Activated naive CD4-positive, alpha-beta T cell treated with anti-CD3 and anti-CD28 coated beads for 36 hours (primary cell): ENCODE results near the gene FAM167B. TPM values are rescaled to one million over a fixed set of nuclear protein-coding genes. Genes with fewer than 3 reads are reported as not detected.

Experiments used
- CTCF ChIA-PET: fragments of 350-600 bp; sonication (Branson Sonifier 250); formaldehyde crosslinking; loops from one replicate; lab custom pipeline; 2021; ENCODE audit warnings: antibody characterized with exemption; lab: Charles Lee
- DNase-seq: peaks from one replicate; pipeline ENCODE4 v3.0.0-alpha.2; 2020
- H3K27ac Mint-ChIP-seq: one replicate; pipeline ENCODE4 v1.8.0; 2021; ENCODE audit warnings: mild to moderate bottlenecking, mixed read lengths
- H3K27me3 Mint-ChIP-seq: one replicate; pipeline ENCODE4 v1.8.0; 2021; ENCODE audit warnings: low read depth, mixed read lengths
- H3K36me3 Mint-ChIP-seq: one replicate; pipeline ENCODE4 v1.8.0; 2021; ENCODE audit warnings: low read depth, mixed read lengths
- H3K4me1 Mint-ChIP-seq: one replicate; pipeline ENCODE4 v1.8.0; 2021; ENCODE audit warnings: low read depth, mixed read lengths
- H3K4me3 Mint-ChIP-seq: one replicate; pipeline ENCODE4 v1.8.0; 2021; ENCODE audit warnings: mild to moderate bottlenecking, moderate library complexity, mixed read lengths
- H3K9me3 Mint-ChIP-seq: one replicate; pipeline ENCODE4 v1.8.0; 2021; ENCODE audit warnings: mixed read lengths
- intact Hi-C: fragments of 100-400 bp; cut with micrococcal nuclease; formaldehyde crosslinking; loops from one replicate; pipeline ENCODE4 v1.15.1; 2023
- total RNA-seq, 2 experiments: library from RNA; stranded (reverse); gene quantifications; one replicate each; pipeline ENCODE4 v1.2.3, GENCODE V29; 2021

FAM167B gene
- under 1 TPM; 0.38 to 0.42 TPM for total RNA-seq

DNA sequence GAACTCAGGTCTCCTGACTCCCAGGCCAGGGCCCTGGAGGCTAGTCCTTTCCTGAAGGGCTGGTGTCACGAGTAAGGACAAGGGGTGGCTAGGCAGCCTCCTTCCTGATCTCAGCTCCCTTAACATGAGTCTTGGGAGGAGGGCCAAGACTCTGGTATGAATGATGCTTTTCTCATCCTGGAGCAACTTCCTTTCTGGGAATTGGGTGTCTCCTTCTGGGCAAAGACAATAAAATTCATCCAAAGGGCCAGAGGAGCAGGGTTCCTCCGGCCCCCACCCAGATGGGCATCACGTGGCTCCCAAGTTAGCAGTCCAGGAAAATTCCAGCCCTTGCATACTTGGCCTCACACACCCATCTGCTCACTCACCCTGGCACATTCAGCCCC lies at the start of gene FAM167B:
Gene FAM167B, plus strand, starts transcription at position 335 of the 386 bp plus-strand sequence. CDS start 200 bp downstream, outside the sequence.
- no peaks in the 10 kb centered on the region for H3K27me3 Mint-ChIP-seq
- DNase-seq, result no peak
- H3K4me3 Mint-ChIP-seq, result peak within 1 kb of the TSS; percentile 48
- H3K4me1 Mint-ChIP-seq, result peaks cover 53% of the 10 kb centered on the region
- H3K36me3 Mint-ChIP-seq, result peaks cover 6% of the 10 kb centered on the region
- CTCF ChIA-PET, result interaction anchor here (0.6 to 4.7 kb wide), 5 partner anchors 8 to 31 kb away, joined by 4 to 42 read pairs (median 8); no protein-coding TSS in a partner anchor
- H3K27ac Mint-ChIP-seq, result peak within 1 kb of the TSS; percentile 91
- H3K9me3 Mint-ChIP-seq, result no peaks in the 10 kb centered on the region
- intact Hi-C loops, result no loop called here

DNA sequence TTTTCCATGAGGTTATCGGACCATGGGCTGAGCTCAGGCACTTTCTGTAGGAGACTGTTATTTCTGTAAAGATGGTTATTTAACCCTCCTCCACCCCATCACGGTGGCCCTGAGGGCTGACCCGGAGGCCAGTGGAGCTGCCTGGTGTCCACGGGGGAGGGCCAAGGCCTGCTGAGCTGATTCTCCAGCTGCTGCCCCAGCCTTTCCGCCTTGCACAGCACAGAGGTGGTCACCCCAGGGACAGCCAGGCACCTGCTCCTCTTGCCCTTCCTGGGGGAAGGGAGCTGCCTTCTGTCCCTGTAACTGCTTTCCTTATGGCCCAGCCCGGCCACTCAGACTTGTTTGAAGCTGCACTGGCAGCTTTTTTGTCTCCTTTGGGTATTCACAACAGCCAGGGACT lies 49.2 kb upstream of the FAM167B start:
- intact Hi-C loops, result no loop called here
- no peak for DNase-seq
- CTCF ChIA-PET, result interaction anchor here (0.6 to 1.8 kb wide), 3 partner anchors 18 to 515 kb away, joined by 3 to 8 read pairs (median 6); no protein-coding TSS in a partner anchor
- H3K9me3 Mint-ChIP-seq, result no peaks in the 10 kb centered on the region
- H3K36me3 Mint-ChIP-seq, result peaks cover 29% of the 10 kb centered on the region
- no peak overlapping the region for H3K4me3 Mint-ChIP-seq
- H3K27ac Mint-ChIP-seq, result no peak overlapping the region
- no peaks in the 10 kb centered on the region for H3K27me3 Mint-ChIP-seq
- peaks cover 56% of the 10 kb centered on the region for H3K4me1 Mint-ChIP-seq

DNA sequence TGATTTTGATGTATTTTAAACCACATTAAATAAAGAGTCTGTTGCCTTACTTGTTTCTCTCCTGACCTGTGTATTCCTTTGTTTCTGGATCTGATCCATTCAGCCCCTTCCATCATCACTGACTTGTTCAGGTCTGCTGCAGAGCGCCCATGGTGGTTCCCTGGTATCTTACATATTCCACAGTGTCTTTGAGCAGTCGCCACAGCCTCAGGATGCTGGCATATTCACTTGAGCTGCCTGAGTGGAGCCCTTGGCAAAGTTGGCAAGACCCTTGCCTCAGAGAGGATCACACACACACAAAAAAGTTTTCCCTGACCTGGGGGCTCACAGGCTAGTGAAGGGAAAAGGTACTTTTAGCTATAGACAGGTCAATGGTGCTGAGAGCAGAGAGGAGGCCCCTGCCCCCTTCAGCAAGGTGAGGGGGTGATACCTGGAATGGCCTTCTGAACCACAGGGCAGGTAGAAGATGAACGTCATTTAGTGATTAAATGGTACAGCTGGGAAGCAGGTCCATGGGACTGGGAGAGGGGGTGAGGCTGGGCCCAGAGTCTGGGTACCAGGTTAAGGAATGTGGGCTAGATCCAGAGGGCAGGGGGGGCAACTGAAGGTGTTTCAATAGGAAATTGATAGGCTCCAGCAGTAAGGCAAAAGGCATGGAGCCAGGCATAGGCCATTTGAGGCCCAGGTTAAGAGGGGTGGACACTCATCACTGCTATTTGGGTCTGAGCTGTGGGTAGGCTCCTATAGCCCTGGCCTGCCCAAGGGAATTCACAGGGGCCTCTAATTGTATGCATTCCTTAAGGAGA lies 48.6 kb upstream of the FAM167B start:
- H3K4me3 Mint-ChIP-seq, result no peak overlapping the region
- no peak overlapping the region for H3K27ac Mint-ChIP-seq
- DNase-seq, result no peak

DNA sequence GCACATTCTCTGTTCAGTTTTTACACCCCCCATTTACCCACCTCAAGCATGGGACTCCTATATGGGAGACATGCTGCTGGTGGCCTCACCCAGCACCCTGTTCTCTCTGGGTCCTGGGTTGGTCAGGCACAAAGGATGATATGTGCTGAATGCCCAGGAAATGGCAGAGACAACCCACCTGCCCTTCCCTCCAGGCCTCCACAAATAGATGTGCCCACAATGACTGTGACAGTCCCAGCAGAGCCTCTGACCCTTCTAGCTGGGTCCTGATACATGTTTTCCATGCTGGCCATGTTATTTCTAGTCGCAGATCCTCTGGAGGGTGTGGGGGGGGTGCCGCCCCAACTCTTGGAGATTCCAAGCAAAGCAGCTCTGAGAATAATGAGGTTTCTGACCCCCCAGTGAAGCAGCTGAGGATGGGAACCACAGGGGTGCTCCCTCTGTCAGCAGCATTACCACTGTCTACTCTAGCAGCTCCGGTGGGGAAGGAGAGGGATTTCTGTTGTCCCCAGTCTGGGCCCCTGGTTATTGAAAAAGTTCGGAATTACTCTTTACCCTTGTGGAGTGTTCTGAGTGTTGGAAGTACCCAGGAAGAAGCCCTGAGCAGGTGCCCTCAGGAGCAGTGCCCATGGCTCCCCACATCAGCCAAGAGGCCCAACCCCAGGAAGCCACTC lies 47.8 kb upstream of the FAM167B start:
- H3K4me3 Mint-ChIP-seq, result no peak overlapping the region
- H3K36me3 Mint-ChIP-seq, result peaks cover 19% of the 10 kb centered on the region
- no peak overlapping the region for H3K27ac Mint-ChIP-seq
- H3K9me3 Mint-ChIP-seq, result no peaks in the 10 kb centered on the region
- no peaks in the 10 kb centered on the region for H3K27me3 Mint-ChIP-seq
- CTCF ChIA-PET, result interaction anchor here (0.6 kb wide), 1 partner anchor 137 kb away, joined by 3 read pairs; the partner anchor contains the start of gene MARCKSL1
- DNase-seq, result no peak
- H3K4me1 Mint-ChIP-seq, result peaks cover 46% of the 10 kb centered on the region
- intact Hi-C loops, result no loop called here

More for the DNA sequence above, 48.6 kb upstream of the FAM167B start:
- peaks cover 51% of the 10 kb centered on the region for H3K4me1 Mint-ChIP-seq
- H3K27me3 Mint-ChIP-seq, result no peaks in the 10 kb centered on the region
- intact Hi-C loops, result no loop called here
- CTCF ChIA-PET, result interaction anchor here (0.6 to 1.8 kb wide), 2 partner anchors 17 to 138 kb away, joined by 3 to 6 read pairs; partner anchors contain the start of gene MARCKSL1
- peaks cover 25% of the 10 kb centered on the region for H3K36me3 Mint-ChIP-seq
- H3K9me3 Mint-ChIP-seq, result no peaks in the 10 kb centered on the region

DNA sequence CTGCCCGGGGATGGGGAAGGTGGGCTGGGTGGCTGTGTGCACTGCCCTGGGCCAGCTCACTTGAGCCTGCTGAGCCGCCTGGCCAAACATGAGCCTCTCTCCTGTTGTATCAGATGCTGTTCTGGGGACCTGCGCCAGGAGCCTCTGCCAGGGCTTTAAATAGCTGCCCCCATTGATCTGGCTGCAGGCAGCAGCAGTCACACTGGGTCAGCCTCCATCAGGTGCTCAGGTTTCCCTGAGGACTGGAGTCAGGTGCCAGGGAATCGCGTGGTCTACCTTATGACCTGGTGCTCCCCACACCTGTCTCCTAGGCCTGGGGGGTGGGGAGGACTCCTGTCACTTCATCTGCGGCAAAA lies 47.3 kb upstream of the FAM167B start:
- Mint-ChIP-seq H3K4me3 (peak overlapping the region; percentile 70), H3K9me3 (no peaks in the 10 kb centered on the region), H3K4me1 (peaks cover 41% of the 10 kb centered on the region), H3K27ac (peak overlapping the region; percentile 88), H3K36me3 (peaks cover 14% of the 10 kb centered on the region), H3K27me3 (no peaks in the 10 kb centered on the region)
- CTCF ChIA-PET, result interaction anchor here (1.9 kb wide), 1 partner anchor 17 kb away, joined by 5 read pairs; no protein-coding TSS in a partner anchor
- intact Hi-C loops, result loop anchor here (1.0 to 2.0 kb wide), 2 partner anchors 23 to 127 kb away; partner anchors contain the start of genes EIF3I, TMEM234 and TMEM39B
- no peak for DNase-seq

DNA sequence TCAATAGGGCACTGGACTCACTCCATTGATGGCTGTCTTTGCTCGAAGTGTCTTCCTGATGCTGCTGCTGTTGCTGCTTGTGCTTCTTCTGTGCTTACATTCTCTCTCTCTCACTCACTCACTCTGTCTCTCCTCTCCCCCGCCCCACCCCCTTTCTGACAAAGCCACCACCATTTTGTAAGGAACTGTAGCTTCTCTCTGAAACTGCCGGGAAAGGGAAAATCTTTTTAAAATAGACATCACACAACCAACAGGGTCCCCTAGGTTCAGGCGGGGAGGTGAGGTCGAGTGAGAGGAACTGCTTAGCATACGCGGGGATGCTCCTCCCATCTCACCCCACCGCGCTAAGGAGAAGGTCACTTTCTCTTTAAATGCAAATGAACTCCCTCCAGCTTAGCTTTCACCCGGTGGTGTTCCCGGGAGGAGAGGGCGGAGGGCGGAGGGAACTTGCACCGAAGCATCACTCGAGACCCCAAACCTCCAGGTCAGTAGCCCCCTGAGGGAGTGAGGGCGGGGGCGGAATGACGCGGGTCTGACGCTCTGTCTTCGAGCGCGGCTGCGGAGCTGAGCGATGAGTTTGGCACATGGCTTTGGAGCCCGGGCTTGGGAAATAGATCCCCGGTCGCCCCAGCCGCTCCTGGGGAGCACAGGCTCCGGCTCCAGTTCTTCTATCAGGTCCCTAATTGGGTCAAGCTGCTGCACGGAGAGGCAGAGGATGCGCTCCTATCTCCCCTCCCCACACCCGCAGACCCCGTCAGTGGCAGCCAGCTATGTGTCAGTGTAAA lies 46.6 kb upstream of the FAM167B start, which contains the start of gene CCDC28B:
Gene CCDC28B, plus strand, starts transcription at position 370 of the 785 bp plus-strand sequence. CDS start 1,341 bp downstream, outside the sequence.
- H3K27me3 Mint-ChIP-seq, result no peaks in the 10 kb centered on the region
- peak within 1 kb of the TSS; percentile 70 for H3K4me3 Mint-ChIP-seq
- CTCF ChIA-PET, result interaction anchor here (0.6 to 1.9 kb wide), 4 partner anchors 10 to 201 kb away, joined by 3 to 5 read pairs (median 4); partner anchors contain the start of gene TXLNA
- H3K27ac Mint-ChIP-seq, result peak within 1 kb of the TSS; percentile 88
- DNase-seq, result peak; percentile 72
- intact Hi-C loops, result loop anchor here (1.0 to 2.0 kb wide), 5 partner anchors 21 to 128 kb away; partner anchors contain the start of genes EIF3I, TMEM234, TMEM39B and TXLNA
- H3K4me1 Mint-ChIP-seq, result peaks cover 38% of the 10 kb centered on the region
- peaks cover 11% of the 10 kb centered on the region for H3K36me3 Mint-ChIP-seq
- no peaks in the 10 kb centered on the region for H3K9me3 Mint-ChIP-seq

DNA sequence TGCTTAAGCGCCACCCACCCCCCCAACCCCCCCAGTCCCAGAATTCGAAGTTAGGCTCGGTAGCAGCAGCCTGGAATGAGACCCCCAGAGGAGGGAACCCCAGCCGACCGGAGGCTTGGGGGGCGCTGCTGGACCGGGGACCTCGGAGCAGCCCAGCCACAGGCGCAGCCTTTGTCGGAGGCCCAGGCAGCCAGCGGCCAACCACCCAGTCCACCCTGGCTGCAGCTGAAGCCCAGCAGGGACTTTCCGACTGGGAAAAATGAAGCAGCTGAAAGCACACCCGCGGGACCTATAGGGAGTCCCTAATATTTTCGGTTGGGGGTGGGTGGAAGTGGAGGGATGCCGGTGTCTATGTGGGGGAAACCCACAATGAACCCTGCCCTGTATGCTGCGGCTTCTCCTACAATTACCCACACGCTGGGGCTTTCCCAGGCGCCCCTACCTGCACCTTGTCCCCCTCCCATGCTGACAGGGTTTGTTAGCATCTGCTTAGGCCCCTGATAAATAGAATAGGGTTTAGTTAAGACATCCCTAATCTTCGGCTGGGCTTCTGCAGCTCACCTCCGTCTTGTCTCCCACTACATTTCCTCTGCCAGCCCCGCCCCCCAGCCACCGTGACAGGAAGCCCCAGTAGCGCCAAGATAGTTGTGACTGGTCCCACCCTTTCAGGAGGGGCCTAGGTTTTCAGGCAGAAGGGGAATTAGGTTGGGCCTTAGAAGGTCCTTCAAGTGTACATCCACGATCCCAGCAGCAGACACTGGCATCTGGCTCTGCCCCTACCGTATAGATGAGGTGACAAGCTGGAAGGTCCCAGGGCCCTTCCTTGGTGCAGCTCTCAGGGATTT lies 45.8 kb upstream of the FAM167B start:
- H3K4me3 Mint-ChIP-seq, result peak overlapping the region; percentile 70

DNA sequence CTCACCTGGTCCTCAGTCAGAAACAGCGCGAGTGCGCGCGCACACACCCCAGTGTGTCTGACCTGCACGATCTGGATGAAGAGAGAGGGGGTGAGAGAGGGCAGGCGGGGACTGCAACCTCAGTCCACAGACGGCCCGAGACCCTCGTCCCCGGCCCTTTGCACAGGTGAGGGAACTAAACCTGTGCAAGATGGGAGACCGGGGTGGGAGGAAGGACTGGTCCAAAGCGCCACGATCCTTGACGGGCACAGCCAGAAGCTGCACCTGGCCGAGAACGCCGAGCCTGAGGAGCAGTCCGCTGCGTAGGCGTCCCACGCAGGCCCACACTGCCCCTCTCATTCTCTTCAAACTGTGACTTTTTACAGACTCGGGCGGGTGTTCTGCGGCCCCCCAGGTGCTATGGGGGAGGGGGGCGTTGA lies 42.1 kb upstream of the FAM167B start:
- intact Hi-C loops, result no loop called here
- H3K4me3 Mint-ChIP-seq, result peak overlapping the region; percentile 90
- H3K9me3 Mint-ChIP-seq, result no peaks in the 10 kb centered on the region
- peaks cover 15% of the 10 kb centered on the region for H3K36me3 Mint-ChIP-seq
- H3K27ac Mint-ChIP-seq, result no peak overlapping the region
- CTCF ChIA-PET, result interaction anchor here (3.5 kb wide), 1 partner anchor 11 kb away, joined by 27 read pairs; no protein-coding TSS in a partner anchor
- H3K4me1 Mint-ChIP-seq, result peaks cover 32% of the 10 kb centered on the region
- no peaks in the 10 kb centered on the region for H3K27me3 Mint-ChIP-seq
- DNase-seq, result no peak

More for the DNA sequence above, 45.8 kb upstream of the FAM167B start:
- Mint-ChIP-seq H3K9me3 (no peaks in the 10 kb centered on the region), H3K4me1 (peaks cover 35% of the 10 kb centered on the region), H3K27ac (peak overlapping the region; percentile 85), H3K36me3 (peaks cover 13% of the 10 kb centered on the region), H3K27me3 (no peaks in the 10 kb centered on the region)
- peak; percentile 92 for DNase-seq
- CTCF ChIA-PET, result interaction anchor here (0.6 to 1.9 kb wide), 4 partner anchors 9 to 200 kb away, joined by 3 to 5 read pairs (median 4); partner anchors contain the start of gene TXLNA
- intact Hi-C loops, result loop anchor here (1.0 to 2.0 kb wide), 4 partner anchors 22 to 72 kb away; partner anchors contain the start of genes EIF3I, TMEM234 and TXLNA

DNA sequence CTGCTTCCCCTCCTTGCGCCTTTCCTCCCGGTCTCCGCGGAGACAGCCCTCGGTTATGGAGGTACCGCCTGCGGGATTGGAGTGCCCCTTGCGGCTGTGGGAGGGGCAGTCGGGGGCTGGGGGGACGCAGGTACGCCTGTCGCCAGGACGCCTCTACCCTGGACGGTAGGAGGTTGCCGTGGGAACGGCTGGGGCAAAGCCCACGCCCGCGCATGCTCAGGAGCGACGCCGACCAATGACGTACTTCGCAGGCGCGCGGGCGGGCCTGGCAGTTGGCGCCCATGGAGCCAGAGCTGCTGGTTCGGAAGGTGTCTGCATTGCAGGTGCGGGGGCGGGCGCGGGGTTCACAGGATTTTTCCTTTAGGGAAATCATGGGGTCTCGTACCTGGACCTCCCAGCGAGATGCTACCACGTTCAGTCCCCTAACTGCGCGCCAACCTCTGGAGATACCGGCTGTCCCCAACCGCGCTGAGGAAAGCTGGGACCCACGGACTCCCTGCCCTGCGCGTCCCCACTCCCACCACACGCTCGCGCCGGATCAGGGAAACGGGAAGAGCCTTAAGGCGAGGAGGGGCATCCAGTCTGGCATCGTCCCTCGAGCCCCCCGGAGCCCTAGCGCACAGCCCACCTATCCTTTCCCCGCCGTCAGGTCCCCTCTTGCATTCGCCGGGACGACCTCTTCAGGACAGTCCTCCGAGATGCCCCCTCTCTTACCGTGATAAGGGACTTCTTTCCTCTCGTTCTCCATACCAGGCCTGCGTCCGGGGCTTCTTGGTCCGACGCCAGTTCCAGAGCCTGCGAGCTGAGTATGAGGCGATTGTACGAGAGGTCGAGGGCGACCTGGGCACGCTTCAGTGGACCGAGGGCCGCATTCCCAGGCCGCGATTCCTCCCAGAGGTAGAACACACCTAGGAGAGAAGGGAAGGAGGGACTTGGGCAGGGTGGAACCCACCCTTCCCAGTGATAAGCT lies 41.3 kb upstream of the FAM167B start, which contains the start of gene IQCC:
Gene IQCC, plus strand, starts transcription at position 271 of the 970 bp plus-strand sequence. Its CDS starts 11 bp downstream, at position 282.
- Mint-ChIP-seq H3K27ac (peak within 1 kb of the TSS; percentile 76), H3K4me3 (peak within 1 kb of the TSS; percentile 90), H3K9me3 (no peaks in the 10 kb centered on the region), H3K27me3 (no peaks in the 10 kb centered on the region), H3K36me3 (peaks cover 15% of the 10 kb centered on the region), H3K4me1 (peaks cover 26% of the 10 kb centered on the region)
- CTCF ChIA-PET, result interaction anchor here (1.0 to 3.5 kb wide), 3 partner anchors 10 to 43 kb away, joined by 3 to 27 read pairs (median 9); no protein-coding TSS in a partner anchor
- peak; percentile 90 for DNase-seq
- intact Hi-C loops, result no loop called here

DNA sequence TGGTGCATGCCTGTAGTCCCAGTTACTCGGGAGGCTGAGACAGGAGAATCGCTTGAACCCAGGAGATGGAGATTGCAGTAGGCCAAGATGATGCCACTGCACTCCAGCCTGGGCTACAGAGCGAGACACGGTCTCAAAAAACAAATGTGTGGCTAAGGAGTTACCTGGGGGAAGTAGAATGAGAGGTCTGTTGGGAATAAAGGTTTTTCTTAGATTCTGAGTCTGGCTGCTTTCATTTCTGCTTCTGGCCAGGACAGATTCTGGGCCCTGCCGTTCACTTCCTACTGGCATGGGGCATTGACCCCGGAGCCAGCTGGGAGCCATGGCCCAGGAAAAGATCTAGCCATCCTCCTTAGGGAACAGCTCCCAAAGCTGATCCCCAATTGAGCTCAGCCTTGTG lies 38.6 kb upstream of the FAM167B start:
- no peak for DNase-seq
- Mint-ChIP-seq H3K27ac (no peak overlapping the region), H3K27me3 (no peaks in the 10 kb centered on the region), H3K4me3 (no peak overlapping the region), H3K9me3 (no peaks in the 10 kb centered on the region), H3K4me1 (peaks cover 12% of the 10 kb centered on the region), H3K36me3 (peaks cover 15% of the 10 kb centered on the region)
- CTCF ChIA-PET, result interaction anchor here (1.3 kb wide), 1 partner anchor 8 kb away, joined by 3 read pairs; no protein-coding TSS in a partner anchor
- intact Hi-C loops, result no loop called here
